Mesenchymal stem cell (in vitro differentiated cells and primary cell): ENCODE data around the gene MCEMP1.

Experiments
- DNase-seq: peaks from one replicate; pipeline ENCODE4 v3.0.0-alpha.2; 2013
- H2AFZ ChIP-seq: one replicate; pipeline ENCODE4 v1.6.1; 2013; ENCODE audit warnings: low read depth, mild to moderate bottlenecking, control low read depth, inconsistent platforms, low read length, moderate library complexity
- H2AK5ac ChIP-seq: 2 replicates; pipeline ENCODE4 v1.6.1; 2013; ENCODE audit warnings: low read length, moderate library complexity, mild to moderate bottlenecking, inconsistent platforms; ENCODE audit not compliant: severe bottlenecking
- H2BK120ac ChIP-seq: one replicate; pipeline ENCODE4 v1.6.1; 2013; ENCODE audit warnings: low read depth, mild to moderate bottlenecking, inconsistent platforms, low read length, moderate library complexity
- H2BK12ac ChIP-seq, 2 experiments: one replicate each; pipeline ENCODE4 v1.6.1; 2013; ENCODE audit warnings: inconsistent platforms in 2 of 2, low read length in 2 of 2, mild to moderate bottlenecking in 2 of 2, moderate library complexity in 2 of 2, control low read depth in 1 of 2
- H2BK15ac ChIP-seq: one replicate; pipeline ENCODE4 v1.6.1; 2013; ENCODE audit warnings: mild to moderate bottlenecking, low read depth, inconsistent platforms; ENCODE audit not compliant: poor library complexity, severe bottlenecking
- H2BK5ac ChIP-seq: 2 replicates; pipeline ENCODE4 v1.6.1; 2013; ENCODE audit warnings: low read depth, mild to moderate bottlenecking, low read length, control low read depth, inconsistent platforms; ENCODE audit not compliant: poor library complexity, severe bottlenecking
- H3K14ac ChIP-seq, 2 experiments: one replicate each; pipeline ENCODE4 v1.6.1; 2013; ENCODE audit warnings: inconsistent platforms in 2 of 2, low read length in 2 of 2, control low read depth in 1 of 2, mild to moderate bottlenecking in 1 of 2, moderate library complexity in 1 of 2
- H3K18ac ChIP-seq, 2 experiments: one replicate each; pipeline ENCODE4 v1.6.1; 2013; ENCODE audit warnings: inconsistent platforms in 2 of 2, low read length in 2 of 2, control low read depth in 1 of 2, low read depth in 1 of 2, mild to moderate bottlenecking in 1 of 2
- H3K23ac ChIP-seq, 2 experiments: one replicate each; pipeline ENCODE4 v1.6.1; 2013; ENCODE audit warnings: inconsistent platforms in 2 of 2, low read length in 2 of 2, mild to moderate bottlenecking in 2 of 2, moderate library complexity in 2 of 2, control low read depth in 1 of 2
- H3K27ac ChIP-seq: 2 replicates; pipeline ENCODE4 v1.5.1; 2013; ENCODE audit warnings: mild to moderate bottlenecking, moderate library complexity, low read length, control low read depth, inconsistent platforms; ENCODE audit not compliant: poor library complexity, severe bottlenecking
- H3K27me3 ChIP-seq, 2 experiments: 2 replicates each; pipeline versions ENCODE4 v1.6.1 to v1.7.0; 2013; ENCODE audit warnings: low read length in 2 of 2, mild to moderate bottlenecking in 2 of 2, moderate library complexity in 2 of 2, control low read depth in 1 of 2, inconsistent platforms in 1 of 2; ENCODE audit not compliant: control insufficient read depth in 1 of 2, insufficient read depth in 1 of 2
- H3K36me3 ChIP-seq, 2 experiments: 2 replicates each; pipeline versions ENCODE4 v1.6.1 to v1.7.0; 2013; ENCODE audit warnings: low read length in 2 of 2, control low read depth in 1 of 2, inconsistent platforms in 1 of 2, low read depth in 1 of 2, mild to moderate bottlenecking in 1 of 2; ENCODE audit not compliant: insufficient read depth in 2 of 2, control insufficient read depth in 1 of 2
- H3K4ac ChIP-seq, 2 experiments: one replicate each; pipeline ENCODE4 v1.6.1; 2013; ENCODE audit warnings: inconsistent platforms in 2 of 2, low read length in 2 of 2, mild to moderate bottlenecking in 2 of 2, moderate library complexity in 2 of 2, control low read depth in 1 of 2, low read depth in 1 of 2
- H3K4me1 ChIP-seq: 2 replicates; pipeline ENCODE4 v1.6.1; 2013; ENCODE audit warnings: low read depth, low read length, control low read depth; ENCODE audit not compliant: control insufficient read depth, insufficient read depth
- H3K4me2 ChIP-seq: 2 replicates; pipeline ENCODE4 v1.6.1; 2013; ENCODE audit warnings: low read length, mild to moderate bottlenecking, inconsistent platforms; ENCODE audit not compliant: poor library complexity, severe bottlenecking
- H3K4me3 ChIP-seq, 2 experiments: 2 replicates each; pipeline versions ENCODE4 v1.5.1 to v1.7.0; 2013; ENCODE audit warnings: low read length in 2 of 2, mild to moderate bottlenecking in 2 of 2, control low read depth in 1 of 2, low read depth in 1 of 2; ENCODE audit not compliant: insufficient read depth in 1 of 2
- H3K79me1 ChIP-seq: replicated peaks from 2 replicates; pipeline ENCODE4 v1.6.1; 2013; ENCODE audit warnings: mild to moderate bottlenecking, control low read depth, low read length, inconsistent platforms; ENCODE audit not compliant: poor library complexity, severe bottlenecking
- H3K9ac ChIP-seq: 2 replicates; pipeline ENCODE4 v1.7.0; 2013; ENCODE audit warnings: mild to moderate bottlenecking, low read length, moderate library complexity
- H3K9me3 ChIP-seq: 2 replicates; pipeline ENCODE4 v1.7.0; 2013; ENCODE audit warnings: mild to moderate bottlenecking, low read length; ENCODE audit not compliant: control insufficient read depth
- H4K8ac ChIP-seq: one replicate; pipeline ENCODE4 v1.6.1; 2013; ENCODE audit warnings: inconsistent platforms, mild to moderate bottlenecking, low read length, moderate library complexity
- H4K91ac ChIP-seq: one replicate; pipeline ENCODE4 v1.6.1; 2013; ENCODE audit warnings: mild to moderate bottlenecking, low read length, inconsistent platforms
- WGBS: methylation state at CpG from one replicate; pipeline ENCODE4 v1.1.7; 2013; ENCODE audit warnings: mixed read lengths; 5-methylcytosine and 5-hydroxymethylcytosine counted together

The MCEMP1 gene

GRCh38 chr19:7655581-7655980 is 21.3 kb upstream of the MCEMP1 start:
- Histone ChIP-seq H2BK12ac (no peak overlapping the region), H3K9me3 (no peaks in the 10 kb centered on the region), H4K91ac (no peak overlapping the region), H3K79me1 (no peaks in the 10 kb centered on the region), H2AK5ac (no peak overlapping the region), H3K27ac (no peak overlapping the region), H3K4ac (no peak overlapping the region), H3K4me1 (peaks cover 4% of the 10 kb centered on the region), H3K4me3 (no peak overlapping the region), H4K8ac (no peak overlapping the region), H3K27me3 (peaks cover 17 to 36% of the 10 kb centered on the region in 2 experiments), H3K36me3 (no peaks in the 10 kb centered on the region), H2AFZ (no peak overlapping the region), H3K9ac (no peak overlapping the region), H3K18ac (no peak overlapping the region), H3K23ac (no peak overlapping the region), H3K14ac (no peak overlapping the region), H2BK120ac (no peak overlapping the region), H3K4me2 (no peak overlapping the region), H2BK5ac (no peak overlapping the region), H2BK15ac (no peak overlapping the region)
- 83% methylated on average over 8 of the region's 8 CpGs for WGBS
- no peak for DNase-seq

GRCh38 chr19:7657131-7657751 is 19.6 kb upstream of the MCEMP1 start:
- H3K4me2 ChIP-seq = no peak overlapping the region
- no peak overlapping the region for H3K4me3 ChIP-seq

GRCh38 chr19:7658219-7658686 is 18.6 kb upstream of the MCEMP1 start:
- Histone ChIP-seq H4K8ac (no peak overlapping the region), H3K36me3 (no peaks in the 10 kb centered on the region), H3K27ac (no peak overlapping the region), H2BK12ac (no peak overlapping the region), H3K4ac (no peak overlapping the region), H2AK5ac (no peak overlapping the region), H3K23ac (no peak overlapping the region), H2BK120ac (no peak overlapping the region), H3K4me3 (no peak overlapping the region), H3K9ac (no peak overlapping the region), H4K91ac (no peak overlapping the region), H3K4me2 (no peak overlapping the region), H3K27me3 (peaks cover 11 to 47% of the 10 kb centered on the region in 2 experiments), H3K14ac (no peak overlapping the region), H2BK15ac (no peak overlapping the region), H2AFZ (no peak overlapping the region), H3K9me3 (no peaks in the 10 kb centered on the region), H3K79me1 (no peaks in the 10 kb centered on the region), H2BK5ac (no peak overlapping the region), H3K18ac (no peak overlapping the region), H3K4me1 (no peaks in the 10 kb centered on the region)
- no peak for DNase-seq
- WGBS = 75% methylated on average over 9 of the region's 9 CpGs

More at GRCh38 chr19:7657131-7657751, 19.6 kb upstream of the MCEMP1 start:
- DNase-seq = peak; percentile 12
- no peak overlapping the region for H3K14ac ChIP-seq
- no peak overlapping the region for H2BK12ac ChIP-seq
- no peak overlapping the region for H2BK120ac ChIP-seq
- H3K36me3 ChIP-seq = no peaks in the 10 kb centered on the region
- WGBS = 68% methylated on average over 12 of the region's 14 CpGs
- no peak overlapping the region for H2BK5ac ChIP-seq
- H3K4me1 ChIP-seq = peaks cover 2% of the 10 kb centered on the region
- H2AFZ ChIP-seq = no peak overlapping the region
- H3K9ac ChIP-seq = no peak overlapping the region
- no peak overlapping the region for H3K27ac ChIP-seq
- no peak overlapping the region for H3K23ac ChIP-seq
- no peak overlapping the region for H2BK15ac ChIP-seq
- H4K91ac ChIP-seq = no peak overlapping the region
- no peak overlapping the region for H3K4ac ChIP-seq
- H2AK5ac ChIP-seq = no peak overlapping the region
- no peaks in the 10 kb centered on the region for H3K9me3 ChIP-seq
- H3K79me1 ChIP-seq = no peaks in the 10 kb centered on the region
- no peak overlapping the region for H4K8ac ChIP-seq
- H3K27me3 ChIP-seq = peaks cover 11 to 43% of the 10 kb centered on the region in 2 experiments
- no peak overlapping the region for H3K18ac ChIP-seq

GRCh38 chr19:7661744-7662538 is 14.9 kb upstream of the MCEMP1 start:
- H3K36me3 ChIP-seq = no peaks in the 10 kb centered on the region
- H3K18ac ChIP-seq = no peak overlapping the region
- WGBS = 77% methylated on average over 8 of the region's 8 CpGs
- no peak overlapping the region for H3K4ac ChIP-seq
- no peak overlapping the region for H3K23ac ChIP-seq
- no peak overlapping the region for H2BK15ac ChIP-seq
- no peaks in the 10 kb centered on the region for H3K4me1 ChIP-seq
- H3K79me1 ChIP-seq = no peaks in the 10 kb centered on the region
- H4K8ac ChIP-seq = no peak overlapping the region
- H3K4me3 ChIP-seq = no peak overlapping the region
- H2BK12ac ChIP-seq = no peak overlapping the region
- no peak overlapping the region for H3K27ac ChIP-seq
- H2BK5ac ChIP-seq = no peak overlapping the region
- H3K9ac ChIP-seq = no peak overlapping the region
- H2AFZ ChIP-seq = no peak overlapping the region
- no peaks in the 10 kb centered on the region for H3K9me3 ChIP-seq
- H3K14ac ChIP-seq = no peak overlapping the region
- H4K91ac ChIP-seq = no peak overlapping the region
- H3K4me2 ChIP-seq = no peak overlapping the region
- peaks cover 13 to 44% of the 10 kb centered on the region in 2 experiments for H3K27me3 ChIP-seq
- H2AK5ac ChIP-seq = no peak overlapping the region
- no peak overlapping the region for H2BK120ac ChIP-seq
- DNase-seq = no peak
